H9 (cell line): ENCODE measurements around the gene SMAD6. TPM values are rescaled to one million over a fixed set of nuclear protein-coding genes. Genes with fewer than 3 reads are reported as not detected.

Source experiments
- DNase-seq: peaks from one replicate; pipeline ENCODE4 v3.0.0-alpha.2; 2017
- H2AFZ ChIP-seq: one replicate; pipeline ENCODE4 v1.6.1; 2013; ENCODE audit warnings: mild to moderate bottlenecking, low read length, control low read depth, moderate library complexity
- H2AK5ac ChIP-seq: 2 replicates; pipeline ENCODE4 v1.6.1; 2013; ENCODE audit warnings: low read length, control low read depth, mixed read lengths; ENCODE audit not compliant: insufficient read length
- H2BK120ac ChIP-seq: one replicate; pipeline ENCODE4 v1.6.1; 2013; ENCODE audit warnings: low read depth, mild to moderate bottlenecking, low read length, control low read depth, inconsistent platforms; ENCODE audit not compliant: poor library complexity, severe bottlenecking
- H2BK12ac ChIP-seq: 2 replicates; pipeline ENCODE4 v1.6.1; 2013; ENCODE audit warnings: low read length, control low read depth, mixed read lengths, low read depth; ENCODE audit not compliant: insufficient read length
- H2BK15ac ChIP-seq: 2 replicates; pipeline ENCODE4 v1.6.1; 2013; ENCODE audit warnings: low read depth, low read length, control low read depth
- H2BK20ac ChIP-seq: one replicate; pipeline ENCODE4 v1.6.1; 2013; ENCODE audit warnings: low read depth, mild to moderate bottlenecking, low read length, control low read depth, inconsistent platforms; ENCODE audit not compliant: poor library complexity, severe bottlenecking
- H2BK5ac ChIP-seq: 2 replicates; pipeline ENCODE4 v1.6.1; 2013; ENCODE audit warnings: low read length, control low read depth, mixed read lengths; ENCODE audit not compliant: insufficient read length
- H3K14ac ChIP-seq: 2 replicates; pipeline ENCODE4 v1.6.1; 2013; ENCODE audit warnings: low read length, control low read depth; ENCODE audit not compliant: insufficient read depth
- H3K18ac ChIP-seq: 2 replicates; pipeline ENCODE4 v1.6.1; 2013; ENCODE audit warnings: low read depth, mild to moderate bottlenecking, mixed read lengths, low read length, control low read depth; ENCODE audit not compliant: insufficient read length
- H3K23ac ChIP-seq: 2 replicates; pipeline ENCODE4 v1.6.1; 2013; ENCODE audit warnings: low read length, control low read depth, mixed read lengths, low read depth; ENCODE audit not compliant: insufficient read length
- H3K23me2 ChIP-seq: 2 replicates; pipeline ENCODE4 v1.6.1; 2013; ENCODE audit warnings: low read depth, mild to moderate bottlenecking, mixed read lengths, low read length, control low read depth; ENCODE audit not compliant: insufficient read length, poor library complexity, severe bottlenecking
- H3K27ac ChIP-seq: 2 replicates; pipeline ENCODE4 v1.5.1; 2013; ENCODE audit warnings: low read length, control low read depth, mixed read lengths, low read depth; ENCODE audit not compliant: insufficient read length
- H3K27me3 ChIP-seq: 2 replicates; pipeline ENCODE4 v1.6.1; 2013; ENCODE audit warnings: low read length, control low read depth, inconsistent platforms; ENCODE audit not compliant: insufficient read depth
- H3K4ac ChIP-seq: 2 replicates; pipeline ENCODE4 v1.6.1; 2013; ENCODE audit warnings: low read depth, mild to moderate bottlenecking, control low read depth, inconsistent platforms, low read length, moderate library complexity
- H3K4me1 ChIP-seq: 2 replicates; pipeline ENCODE4 v1.6.1; 2013; ENCODE audit warnings: low read length, control low read depth, inconsistent platforms; ENCODE audit not compliant: insufficient read depth
- H3K4me2 ChIP-seq: 2 replicates; pipeline ENCODE4 v1.6.1; 2013; ENCODE audit warnings: low read length, control low read depth, mixed read lengths; ENCODE audit not compliant: insufficient read length, insufficient read depth
- H3K56ac ChIP-seq: 2 replicates; pipeline ENCODE4 v1.6.1; 2013; ENCODE audit warnings: low read depth, mild to moderate bottlenecking, mixed read lengths, low read length, control low read depth; ENCODE audit not compliant: insufficient read length
- H3K79me1 ChIP-seq: 2 replicates; pipeline ENCODE4 v1.6.1; 2013; ENCODE audit warnings: low read depth, mild to moderate bottlenecking, moderate library complexity, low read length, control low read depth, inconsistent platforms; ENCODE audit not compliant: insufficient read depth, poor library complexity, severe bottlenecking
- H3K79me2 ChIP-seq: 2 replicates; pipeline ENCODE4 v1.6.1; 2013; ENCODE audit warnings: low read length, control low read depth, inconsistent platforms; ENCODE audit not compliant: insufficient read depth
- H3K9ac ChIP-seq: 2 replicates; pipeline ENCODE4 v1.6.1; 2013; ENCODE audit warnings: low read length, control low read depth, mixed read lengths; ENCODE audit not compliant: insufficient read length; ENCODE audit errors: extremely low read depth
- H3K9me3 ChIP-seq: one replicate; pipeline ENCODE4 v1.6.1; 2013; ENCODE audit warnings: low read depth, low read length, inconsistent platforms; ENCODE audit not compliant: control insufficient read depth
- H3T11ph ChIP-seq: one replicate; pipeline ENCODE4 v1.6.1; 2013; ENCODE audit warnings: mild to moderate bottlenecking, low read length, control low read depth, inconsistent platforms
- H4K20me1 ChIP-seq: one replicate; pipeline ENCODE4 v1.6.1; 2013; ENCODE audit not compliant: control insufficient read depth, insufficient read length, insufficient read depth
- H4K5ac ChIP-seq: 2 replicates; pipeline ENCODE4 v1.6.1; 2013; ENCODE audit warnings: low read depth, mild to moderate bottlenecking, mixed read lengths, low read length, control low read depth; ENCODE audit not compliant: insufficient read length
- H4K8ac ChIP-seq: replicated peaks from 2 replicates; pipeline ENCODE4 v1.6.1; 2013; ENCODE audit warnings: low read length, control low read depth, mixed read lengths, low read depth; ENCODE audit not compliant: insufficient read length
- H4K91ac ChIP-seq: 2 replicates; pipeline ENCODE4 v1.6.1; 2013; ENCODE audit warnings: low read depth, mild to moderate bottlenecking, moderate library complexity, mixed read lengths, low read length, control low read depth; ENCODE audit not compliant: insufficient read length
- H3K27ac Mint-ChIP-seq, 3 experiments: 2 replicates in 2 of 3; 3 replicates in 1 of 3; pipeline ENCODE4 v1.8.0; 2020 to 2021; ENCODE audit warnings: mixed read lengths in 3 of 3, mild to moderate bottlenecking in 1 of 3, moderate library complexity in 1 of 3
- H3K27me3 Mint-ChIP-seq: 2 replicates; pipeline ENCODE4 v1.8.0; 2021; ENCODE audit warnings: low read depth, mild to moderate bottlenecking, moderate library complexity, mixed read lengths
- H3K36me3 Mint-ChIP-seq, 3 experiments: 2 replicates in 2 of 3; 3 replicates in 1 of 3; pipeline ENCODE4 v1.8.0; 2020 to 2021; ENCODE audit warnings: low read depth in 3 of 3, mixed read lengths in 3 of 3; ENCODE audit not compliant: insufficient read depth in 1 of 3
- H3K4me1 Mint-ChIP-seq, 2 experiments: 2 replicates each; pipeline ENCODE4 v1.8.0; 2020; ENCODE audit warnings: mixed read lengths in 2 of 2
- H3K4me3 Mint-ChIP-seq, 2 experiments: 2 replicates in 1 of 2; 3 replicates in 1 of 2; pipeline ENCODE4 v1.8.0; 2020 to 2021; ENCODE audit warnings: mild to moderate bottlenecking in 2 of 2, mixed read lengths in 2 of 2, moderate library complexity in 1 of 2
- H3K9me3 Mint-ChIP-seq, 2 experiments: 2 replicates in 1 of 2; 3 replicates in 1 of 2; pipeline ENCODE4 v1.8.0; 2020; ENCODE audit warnings: mild to moderate bottlenecking in 2 of 2, mixed read lengths in 2 of 2, moderate library complexity in 1 of 2
- CTCF ChIP-seq: fragments of 200-600 bp; sonication (generic); conservative IDR thresholded peaks from 3 replicates; pipeline ENCODE4 v1.8.0; 2021; ENCODE audit warnings: antibody characterized with exemption, mild to moderate bottlenecking
- WGBS: extraction: QIAGEN DNeasy Blood & Tissue Kit; methylation state at CpG from one replicate; pipeline ENCODE4 v1.1.7; 2013; ENCODE audit warnings: missing lambda C conversion rate, low lambda C conversion rate, mixed read lengths; ENCODE audit not compliant: insufficient read length; ENCODE audit errors: extremely low coverage; 5-methylcytosine and 5-hydroxymethylcytosine counted together
- total RNA-seq: library from RNA; stranded (reverse); gene quantifications from 2 replicates; pipeline ENCODE4 v1.2.1, GENCODE V29; 2021

Gene SMAD6
- total RNA-seq, 1 experiment from 2014 or later, result 6.0 TPM

- no peaks in the 10 kb centered on the region for H3K9me3 ChIP-seq
- H3K18ac ChIP-seq, result no peak overlapping the region
- H2BK120ac ChIP-seq, result no peak overlapping the region
- no peak overlapping the region for H3K9ac ChIP-seq
- no peak overlapping the region for H3K56ac ChIP-seq
- 100% methylated on average over 1 of the region's 14 CpGs for WGBS
- no peaks in the 10 kb centered on the region for H3K79me2 ChIP-seq
- no peak overlapping the region for H3K4me2 ChIP-seq
- H3K27ac ChIP-seq, result no peak overlapping the region
- no peak overlapping the region for H3K14ac ChIP-seq
- H2BK12ac ChIP-seq, result no peak overlapping the region
- no peak overlapping the region for H2AK5ac ChIP-seq
- H3K23me2 ChIP-seq, result no peaks in the 10 kb centered on the region
- peaks cover 47 to 54% of the 10 kb centered on the region in 2 experiments for H3K4me1 Mint-ChIP-seq
- H2BK20ac ChIP-seq, result no peak overlapping the region
- H3T11ph ChIP-seq, result no peak overlapping the region
- TF ChIP-seq CTCF, result no peak
- peaks cover 5% of the 10 kb centered on the region; the same call in 1 of the 2 replicates for H3K4me1 ChIP-seq
- H3K9me3 Mint-ChIP-seq, result no peaks in the 10 kb centered on the region
- no peak overlapping the region for H4K91ac ChIP-seq
- no peak overlapping the region for H3K23ac ChIP-seq
- no peaks in the 10 kb centered on the region; a peak in 1 of 7 replicates for H3K36me3 Mint-ChIP-seq
- no peak overlapping the region for H3K4ac ChIP-seq
- H3K27me3 Mint-ChIP-seq, result peaks cover 6% of the 10 kb centered on the region
- H2BK15ac ChIP-seq, result no peak overlapping the region
- H3K79me1 ChIP-seq, result no peaks in the 10 kb centered on the region
- no peak overlapping the region for H2BK5ac ChIP-seq
- no peak overlapping the region for H2AFZ ChIP-seq
- H4K8ac ChIP-seq, result no peak overlapping the region
- no peak for DNase-seq
- H4K20me1 ChIP-seq, result no peaks in the 10 kb centered on the region
- H4K5ac ChIP-seq, result no peak overlapping the region
- H3K27ac Mint-ChIP-seq, result no peak overlapping the region
- no peaks in the 10 kb centered on the region for H3K27me3 ChIP-seq
- H3K4me3 Mint-ChIP-seq, result no peak overlapping the region
Measured at GRCh38 chr15:66831801-66832390, 129.9 kb downstream of the SMAD6 start.

Other genes starting within 250 kb of the SMAD6 start
- 28.9 and 30.7 TPM in 2 replicates for gene SNAPC5, start 204.5 kb upstream of the SMAD6 start, total RNA-seq
- gene RPL4, start 197.4 kb upstream of the SMAD6 start, total RNA-seq, result 3,988 and 4,137 TPM in 2 replicates
- 47.2 and 48.0 TPM in 2 replicates for gene ZWILCH, start 196.9 kb upstream of the SMAD6 start, total RNA-seq
- gene LCTL, start 136.2 kb upstream of the SMAD6 start, total RNA-seq, result 1.8 and 2.3 TPM in 2 replicates